GM23248 (cell line): ENCODE results near the gene AGBL5.
"Not testable (repeated sequence)": the region's sequence is repeated elsewhere in the genome, so short reads cannot be mapped to it uniquely, and the experiment has no call there.

Source experiments
- EZH2 ChIP-seq: fragments of 200-600 bp; sonication (generic); IDR thresholded peaks from 2 replicates; pipeline ENCODE4 v1.6.1; 2018; ENCODE audit warnings: antibody characterized with exemption, mild to moderate bottlenecking; ENCODE audit not compliant: insufficient read depth, poor library complexity, severe bottlenecking
- EZH2phosphoT487 ChIP-seq: fragments of 200-600 bp; sonication (generic); IDR thresholded peaks from 2 replicates; pipeline ENCODE4 v1.6.1; 2018; ENCODE audit warnings: antibody characterized with exemption, moderate library complexity, mild to moderate bottlenecking, low read depth; ENCODE audit not compliant: insufficient read depth

- TF ChIP-seq EZH2, EZH2phosphoT487: not testable (repeated sequence)
These were observed 59.3 kb downstream of the AGBL5 start for GRCh38 chr2:27110603-27111352.
